ENCODE results near the gene UBE4B. TPM values are rescaled to one million over a fixed set of nuclear protein-coding genes. Genes with fewer than 3 reads are reported as not detected.
"Not testable (repeated sequence)": the region's sequence is repeated elsewhere in the genome, so short reads cannot be mapped to it uniquely, and the experiment has no call there.

Gene UBE4B
- total RNA-seq, 1 experiment from 2014 or later: 13.9 TPM

GRCh38 chr1:10027027-10027426 is 5.7 kb upstream of the UBE4B start:
- in situ Hi-C loops (cut with HindIII; ENCODE audit: low pct_unique_long_range_greater_than_20kb, low sequenced_read_pairs): no loop called here

GRCh38 chr1:10028956-10029500 is 3.7 kb upstream of the UBE4B start:
- DNase-seq (ENCODE audit: low read depth); in situ Hi-C loops (cut with HindIII; ENCODE audit: low pct_unique_long_range_greater_than_20kb, low sequenced_read_pairs): not testable (repeated sequence)

More at GRCh38 chr1:10027027-10027426, 5.7 kb upstream of the UBE4B start:
- no peak for DNase-seq (ENCODE audit: low read depth)

- in situ Hi-C loops (cut with HindIII; ENCODE audit: low pct_unique_long_range_greater_than_20kb, low sequenced_read_pairs): no loop called here
- DNase-seq (ENCODE audit: low read depth): peak; percentile 41
Measured at GRCh38 chr1:10031461-10031860, 1.3 kb upstream of the UBE4B start.

DNA sequence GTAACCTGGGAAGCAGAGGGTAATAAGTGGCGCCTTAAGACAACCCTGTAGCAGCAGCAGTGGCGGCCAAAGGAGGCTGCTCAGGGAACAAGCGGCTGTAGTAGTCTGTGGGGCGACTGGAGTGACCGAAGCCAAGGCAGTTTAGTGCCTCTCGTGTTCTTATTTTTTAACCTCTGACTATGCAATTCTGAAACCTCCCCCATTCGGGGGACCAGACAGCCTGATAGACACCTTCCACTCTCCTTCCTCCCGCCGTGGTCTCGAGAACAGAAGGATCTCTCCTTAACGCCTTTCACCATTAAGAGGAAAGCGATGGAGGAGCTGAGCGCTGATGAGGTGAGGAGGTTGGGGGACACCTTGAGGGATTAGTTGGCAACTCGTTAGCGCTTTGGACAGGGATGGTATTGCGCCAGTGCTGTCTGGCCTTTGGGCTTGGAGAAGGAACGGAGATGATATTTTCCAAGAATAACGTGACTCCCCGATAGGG is 644 bp downstream of the UBE4B start:
- DNase-seq (ENCODE audit: low read depth): peak; percentile 55
- in situ Hi-C loops (cut with HindIII; ENCODE audit: low pct_unique_long_range_greater_than_20kb, low sequenced_read_pairs): no loop called here

- in situ Hi-C loops (cut with HindIII; ENCODE audit: low pct_unique_long_range_greater_than_20kb, low sequenced_read_pairs): no loop called here
- no peak for DNase-seq (ENCODE audit: low read depth)
Measured at GRCh38 chr1:10042746-10043145, 10.0 kb downstream of the UBE4B start.

DNA sequence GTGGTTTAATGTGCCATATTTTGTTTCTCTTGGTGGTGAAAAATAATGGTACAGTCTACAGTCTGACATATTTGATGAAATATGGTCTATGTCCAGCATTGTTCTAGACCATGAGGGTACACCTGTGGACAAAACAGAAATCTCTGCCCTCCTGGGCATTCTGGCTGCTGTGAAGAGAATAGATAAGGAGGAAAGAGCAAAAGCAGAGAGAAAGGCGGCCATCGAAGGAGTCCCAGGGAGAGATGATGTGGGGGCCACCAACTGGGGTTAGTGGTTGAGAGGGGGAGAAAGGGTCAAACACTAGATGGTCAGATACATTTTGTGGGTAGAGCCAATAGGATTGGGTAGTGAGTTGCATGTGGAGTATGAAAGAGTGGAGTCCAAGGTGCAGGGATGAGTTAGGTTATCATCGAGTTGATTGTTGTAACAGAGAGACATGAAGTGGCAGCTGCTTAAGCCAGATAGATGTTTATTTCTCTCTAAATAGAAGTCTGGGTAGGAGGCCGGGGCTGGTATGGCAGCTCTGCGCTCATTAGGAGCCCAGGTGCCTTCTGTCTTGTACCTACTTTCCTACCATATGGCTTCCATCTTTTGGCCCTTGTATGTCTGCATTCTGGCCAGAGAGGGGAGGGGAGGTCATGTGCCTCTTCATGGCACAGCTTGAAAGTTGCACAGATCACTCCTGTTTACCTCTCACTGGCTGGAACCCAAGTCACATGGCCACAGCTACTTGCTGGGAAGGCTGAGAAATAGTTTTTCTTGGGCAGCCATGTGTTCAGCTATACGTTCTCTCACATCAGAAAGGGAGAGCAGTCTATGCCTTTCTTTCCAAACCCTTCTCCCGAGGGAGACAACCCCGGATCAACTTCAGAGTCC is 13.0 kb downstream of the UBE4B start:
- in situ Hi-C loops (cut with HindIII; ENCODE audit: low pct_unique_long_range_greater_than_20kb, low sequenced_read_pairs): no loop called here
- peak; percentile 56 for DNase-seq (ENCODE audit: low read depth)

DNA sequence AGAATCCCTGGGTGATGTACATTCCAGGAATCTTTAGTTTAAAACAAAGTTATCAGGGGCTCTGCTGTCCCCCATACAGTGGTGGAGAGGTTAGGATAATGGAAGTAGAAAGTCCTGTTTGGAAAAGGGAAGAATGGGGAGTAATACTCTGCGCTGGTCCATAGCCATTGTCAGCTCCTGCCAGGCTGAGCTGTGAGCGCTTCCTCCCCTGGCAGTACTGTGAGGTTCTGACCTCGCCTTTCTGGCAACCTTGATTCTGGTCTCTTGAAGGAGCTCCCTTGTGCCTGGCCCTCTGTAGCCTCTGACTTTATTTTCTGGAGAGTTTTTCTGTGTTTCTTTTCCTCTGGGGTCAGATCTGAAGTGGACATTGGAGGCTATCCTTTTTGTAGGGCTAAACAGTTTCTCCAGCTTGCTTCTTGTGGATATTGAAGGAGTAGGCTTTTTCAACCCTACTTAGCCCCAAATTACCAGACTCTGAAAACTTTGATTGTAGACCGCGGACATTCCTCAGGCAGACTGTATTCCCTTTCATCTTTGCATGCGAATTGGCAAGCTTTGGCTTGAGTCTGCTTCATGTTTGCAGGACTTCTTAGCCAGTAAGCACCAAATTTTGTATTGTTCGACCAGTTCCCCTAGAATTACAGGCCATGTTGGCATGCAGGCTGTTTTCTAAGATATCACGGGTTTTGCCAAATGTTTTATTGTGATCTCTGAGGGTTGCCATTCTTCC is 13.8 kb downstream of the UBE4B start:
- in situ Hi-C loops (cut with HindIII; ENCODE audit: low pct_unique_long_range_greater_than_20kb, low sequenced_read_pairs): no loop called here

DNA sequence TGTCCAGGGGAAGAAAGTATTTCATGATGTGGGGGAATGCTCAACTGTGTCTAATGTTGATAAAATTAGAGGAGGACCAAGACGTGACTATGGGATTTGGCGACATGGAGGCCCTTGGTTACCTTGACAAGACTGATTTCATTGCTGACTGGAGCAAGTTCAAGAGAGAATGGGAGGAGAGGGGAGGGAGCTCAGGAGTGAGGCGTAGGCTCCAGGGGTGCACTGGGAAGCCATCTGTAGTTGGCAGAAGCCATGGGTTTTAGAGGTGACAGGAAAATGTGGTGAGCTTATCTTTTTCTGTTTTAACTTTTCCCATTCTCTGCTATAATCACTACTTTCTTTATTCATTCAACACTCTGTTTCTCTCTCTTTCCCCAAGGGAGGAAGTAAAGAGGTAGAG is 15.8 kb downstream of the UBE4B start:
- in situ Hi-C loops (cut with HindIII; ENCODE audit: low pct_unique_long_range_greater_than_20kb, low sequenced_read_pairs): no loop called here
- no peak for DNase-seq (ENCODE audit: low read depth)

More for the DNA sequence above, 13.8 kb downstream of the UBE4B start:
- no peak for DNase-seq (ENCODE audit: low read depth)

GRCh38 chr1:10050611-10051010 is 17.9 kb downstream of the UBE4B start:
- no peak for DNase-seq (ENCODE audit: low read depth)
- in situ Hi-C loops (cut with HindIII; ENCODE audit: low pct_unique_long_range_greater_than_20kb, low sequenced_read_pairs): no loop called here

GRCh38 chr1:10051656-10052055 is 18.9 kb downstream of the UBE4B start:
- DNase-seq (ENCODE audit: low read depth): no peak
- in situ Hi-C loops (cut with HindIII; ENCODE audit: low pct_unique_long_range_greater_than_20kb, low sequenced_read_pairs): no loop called here

- DNase-seq (ENCODE audit: low read depth): no peak
- in situ Hi-C loops (cut with HindIII; ENCODE audit: low pct_unique_long_range_greater_than_20kb, low sequenced_read_pairs): no loop called here
Measured at GRCh38 chr1:10052347-10052746, 19.6 kb downstream of the UBE4B start.

DNA sequence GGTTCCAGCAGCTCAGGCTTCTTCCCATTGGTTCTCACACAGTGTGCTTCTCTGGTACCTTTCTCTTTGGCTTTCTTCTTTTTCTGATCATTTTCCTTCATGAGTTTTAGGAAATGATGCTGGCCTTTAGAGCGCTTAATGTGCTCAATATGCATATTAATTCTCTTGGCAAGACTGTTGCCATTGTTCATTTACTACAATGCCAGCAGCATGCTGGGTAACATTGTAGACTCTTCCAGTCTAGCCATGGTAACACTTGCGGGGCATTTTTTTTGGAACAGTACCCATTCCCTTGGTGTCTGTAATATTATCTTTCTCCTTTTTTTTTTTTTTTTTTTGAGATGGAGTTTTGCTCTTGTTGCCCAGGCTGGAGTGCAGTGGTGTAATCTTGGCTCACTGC is 21.7 kb downstream of the UBE4B start:
- DNase-seq (ENCODE audit: low read depth): no peak
- in situ Hi-C loops (cut with HindIII; ENCODE audit: low pct_unique_long_range_greater_than_20kb, low sequenced_read_pairs): no loop called here

GRCh38 chr1:10056599-10056987 is 23.8 kb downstream of the UBE4B start:
- DNase-seq (ENCODE audit: low read depth): no peak
- in situ Hi-C loops (cut with HindIII; ENCODE audit: low pct_unique_long_range_greater_than_20kb, low sequenced_read_pairs): no loop called here

GRCh38 chr1:10057343-10057742 is 24.6 kb downstream of the UBE4B start:
- peak; percentile 52 for DNase-seq (ENCODE audit: low read depth)
- in situ Hi-C loops (cut with HindIII; ENCODE audit: low pct_unique_long_range_greater_than_20kb, low sequenced_read_pairs): no loop called here

DNA sequence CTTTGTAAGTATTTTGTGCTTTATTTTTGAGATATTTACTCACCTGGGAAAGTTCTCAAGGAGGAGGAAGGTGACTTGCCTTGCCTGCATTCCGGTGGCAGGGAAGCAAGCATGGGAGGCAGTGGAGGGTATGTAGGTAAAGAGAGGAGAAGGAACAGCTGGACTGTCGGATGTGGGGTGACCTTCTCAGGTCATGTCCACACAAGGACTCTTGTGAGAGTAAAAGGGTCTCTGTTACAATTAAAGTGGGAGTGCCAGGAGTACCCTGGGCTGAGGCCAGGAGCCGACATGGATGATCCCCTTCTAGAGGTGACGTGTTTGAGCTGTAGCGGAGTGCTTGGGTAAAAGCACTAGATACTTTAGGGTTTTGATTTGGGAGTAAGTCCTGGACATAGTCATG is 25.0 kb downstream of the UBE4B start:
- in situ Hi-C loops (cut with HindIII; ENCODE audit: low pct_unique_long_range_greater_than_20kb, low sequenced_read_pairs): no loop called here
- DNase-seq (ENCODE audit: low read depth): no peak

DNA sequence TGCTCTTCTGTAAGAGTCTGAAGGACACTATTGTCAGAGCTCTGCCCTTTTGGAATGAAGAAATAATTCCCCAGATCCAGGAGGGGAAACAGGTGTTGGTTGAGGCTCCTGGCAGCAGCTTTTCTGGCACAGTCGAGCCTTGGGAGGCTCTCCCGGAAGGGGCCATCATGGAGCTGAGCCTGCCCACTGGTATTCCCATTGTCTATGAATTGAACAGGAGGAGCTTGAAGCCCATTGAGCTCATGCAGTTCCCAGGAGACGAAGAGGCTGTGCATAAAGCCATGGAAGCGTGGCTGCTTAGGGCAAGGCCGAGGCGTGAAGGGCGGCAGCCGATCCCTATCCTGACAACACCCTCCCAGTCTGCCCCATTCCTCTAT is 26.6 kb downstream of the UBE4B start:
- in situ Hi-C loops (cut with HindIII; ENCODE audit: low pct_unique_long_range_greater_than_20kb, low sequenced_read_pairs): no loop called here
- DNase-seq (ENCODE audit: low read depth): no peak

DNA sequence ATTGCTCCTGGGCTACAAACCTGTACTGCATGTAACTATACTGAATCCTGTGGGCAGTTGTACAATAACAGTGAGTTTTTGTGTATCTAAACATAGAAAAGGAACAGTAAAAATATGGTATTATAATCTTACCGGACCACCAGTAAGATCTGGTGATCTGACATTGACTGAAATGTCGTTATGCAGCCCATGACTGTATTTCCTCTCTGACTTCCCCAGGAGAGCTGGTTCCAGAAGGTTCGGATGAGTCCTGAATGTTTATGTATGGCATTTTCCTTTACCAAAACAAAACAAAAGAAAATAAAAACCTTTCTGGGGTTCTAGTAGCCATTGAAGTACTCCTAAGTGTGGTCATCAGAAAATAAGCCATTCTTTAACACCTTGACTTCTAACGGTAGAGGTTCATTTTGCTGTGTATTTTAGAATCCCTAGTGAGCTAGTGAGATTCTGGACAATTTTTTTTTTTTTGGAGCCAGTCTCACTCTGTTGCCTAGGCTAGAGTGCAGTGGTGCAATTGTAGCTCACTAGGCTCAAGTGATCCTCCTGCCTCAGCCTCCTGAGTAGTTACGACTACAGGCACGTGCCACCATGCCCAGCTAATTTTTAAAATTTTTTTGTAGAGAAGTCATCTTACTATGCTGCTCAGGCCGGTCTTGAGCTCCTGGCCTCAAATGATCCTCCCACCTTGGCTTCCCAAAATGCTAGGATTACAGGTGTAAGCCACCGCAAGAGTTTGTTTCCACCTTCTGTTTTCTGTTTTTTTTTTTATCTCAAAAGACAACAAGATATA is 27.7 kb downstream of the UBE4B start:
- in situ Hi-C loops (cut with HindIII; ENCODE audit: low pct_unique_long_range_greater_than_20kb, low sequenced_read_pairs): no loop called here
- DNase-seq (ENCODE audit: low read depth): no peak

GRCh38 chr1:10061276-10061675 is 28.5 kb downstream of the UBE4B start:
- no peak for DNase-seq (ENCODE audit: low read depth)
- in situ Hi-C loops (cut with HindIII; ENCODE audit: low pct_unique_long_range_greater_than_20kb, low sequenced_read_pairs): no loop called here

Data from Caki2 (cell line).